GM12874 (cell line): Measurements from ENCODE around the gene ACBD4.

Experiments
- TF ChIP-seq, protein P1 (sequence below): IDR thresholded peaks from 2 replicates; pipeline ENCODE4 v1.5.1; 2011; ENCODE audit warnings: low read depth, mild to moderate bottlenecking, control low read depth, low read length, moderate library complexity; ENCODE audit not compliant: insufficient read depth

Gene ACBD4

DNA sequence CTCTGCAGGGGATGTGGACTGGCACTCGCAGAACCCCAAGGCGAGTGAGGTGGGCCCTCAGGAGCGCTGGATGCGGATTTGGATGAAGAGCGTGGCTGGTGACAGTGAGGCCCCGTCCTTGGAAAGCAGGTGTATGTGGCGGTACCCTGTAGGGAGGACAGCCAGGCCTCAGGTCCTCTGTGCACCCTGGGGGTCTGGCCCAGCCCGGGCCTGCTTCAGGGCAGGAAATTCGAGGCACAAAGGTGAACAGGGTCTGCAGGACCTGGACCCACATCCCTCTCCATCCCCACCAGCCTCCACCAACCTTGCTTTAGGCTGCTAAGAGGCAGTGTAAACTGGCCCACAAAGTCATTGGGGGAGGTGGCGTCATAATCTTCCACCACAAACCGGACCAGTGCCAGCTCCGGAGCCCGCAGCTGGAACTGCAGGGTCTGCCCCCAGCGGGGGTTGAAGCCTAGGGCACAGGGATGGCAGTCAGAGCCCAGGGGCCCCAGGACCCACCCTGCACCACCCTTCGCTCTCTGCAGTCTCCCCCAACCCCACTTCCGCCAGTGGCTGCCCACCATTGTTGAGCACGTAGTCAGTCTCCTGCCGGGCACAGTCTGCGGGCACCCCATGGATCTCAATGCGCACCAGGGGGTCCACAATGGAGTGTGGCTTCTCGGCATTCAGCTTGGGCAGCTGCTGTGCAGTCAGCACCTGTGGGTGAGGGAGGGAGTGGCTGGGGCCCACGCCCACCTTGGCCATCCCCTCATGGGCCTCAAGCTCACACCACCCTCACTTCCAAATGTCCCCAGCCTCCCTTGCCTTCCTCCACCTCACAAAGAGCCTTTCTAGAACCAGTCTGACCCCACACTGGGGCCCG, 22.7 kb upstream of the ACBD4 start:
- TF ChIP-seq, protein P1, sequence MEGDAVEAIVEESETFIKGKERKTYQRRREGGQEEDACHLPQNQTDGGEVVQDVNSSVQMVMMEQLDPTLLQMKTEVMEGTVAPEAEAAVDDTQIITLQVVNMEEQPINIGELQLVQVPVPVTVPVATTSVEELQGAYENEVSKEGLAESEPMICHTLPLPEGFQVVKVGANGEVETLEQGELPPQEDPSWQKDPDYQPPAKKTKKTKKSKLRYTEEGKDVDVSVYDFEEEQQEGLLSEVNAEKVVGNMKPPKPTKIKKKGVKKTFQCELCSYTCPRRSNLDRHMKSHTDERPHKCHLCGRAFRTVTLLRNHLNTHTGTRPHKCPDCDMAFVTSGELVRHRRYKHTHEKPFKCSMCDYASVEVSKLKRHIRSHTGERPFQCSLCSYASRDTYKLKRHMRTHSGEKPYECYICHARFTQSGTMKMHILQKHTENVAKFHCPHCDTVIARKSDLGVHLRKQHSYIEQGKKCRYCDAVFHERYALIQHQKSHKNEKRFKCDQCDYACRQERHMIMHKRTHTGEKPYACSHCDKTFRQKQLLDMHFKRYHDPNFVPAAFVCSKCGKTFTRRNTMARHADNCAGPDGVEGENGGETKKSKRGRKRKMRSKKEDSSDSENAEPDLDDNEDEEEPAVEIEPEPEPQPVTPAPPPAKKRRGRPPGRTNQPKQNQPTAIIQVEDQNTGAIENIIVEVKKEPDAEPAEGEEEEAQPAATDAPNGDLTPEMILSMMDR = no peak

DNA sequence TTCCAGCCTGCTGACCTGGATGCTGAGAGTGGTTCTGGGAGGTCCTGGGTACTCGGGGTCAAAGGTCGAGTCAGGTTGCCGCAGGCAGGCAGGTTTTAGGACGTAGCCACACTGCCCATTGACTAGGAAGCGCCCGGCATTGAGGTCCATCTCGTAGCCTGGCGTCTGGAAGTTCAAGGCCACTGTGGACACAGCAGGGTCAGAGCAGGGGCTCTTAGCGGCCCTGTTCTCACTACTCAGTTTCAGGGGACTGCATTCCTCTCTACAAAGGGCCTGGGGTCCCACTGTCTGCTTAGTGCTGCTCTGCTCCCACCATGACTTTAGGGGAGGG, 22.1 kb upstream of the ACBD4 start:
- TF ChIP-seq, protein P1 = no peak

DNA sequence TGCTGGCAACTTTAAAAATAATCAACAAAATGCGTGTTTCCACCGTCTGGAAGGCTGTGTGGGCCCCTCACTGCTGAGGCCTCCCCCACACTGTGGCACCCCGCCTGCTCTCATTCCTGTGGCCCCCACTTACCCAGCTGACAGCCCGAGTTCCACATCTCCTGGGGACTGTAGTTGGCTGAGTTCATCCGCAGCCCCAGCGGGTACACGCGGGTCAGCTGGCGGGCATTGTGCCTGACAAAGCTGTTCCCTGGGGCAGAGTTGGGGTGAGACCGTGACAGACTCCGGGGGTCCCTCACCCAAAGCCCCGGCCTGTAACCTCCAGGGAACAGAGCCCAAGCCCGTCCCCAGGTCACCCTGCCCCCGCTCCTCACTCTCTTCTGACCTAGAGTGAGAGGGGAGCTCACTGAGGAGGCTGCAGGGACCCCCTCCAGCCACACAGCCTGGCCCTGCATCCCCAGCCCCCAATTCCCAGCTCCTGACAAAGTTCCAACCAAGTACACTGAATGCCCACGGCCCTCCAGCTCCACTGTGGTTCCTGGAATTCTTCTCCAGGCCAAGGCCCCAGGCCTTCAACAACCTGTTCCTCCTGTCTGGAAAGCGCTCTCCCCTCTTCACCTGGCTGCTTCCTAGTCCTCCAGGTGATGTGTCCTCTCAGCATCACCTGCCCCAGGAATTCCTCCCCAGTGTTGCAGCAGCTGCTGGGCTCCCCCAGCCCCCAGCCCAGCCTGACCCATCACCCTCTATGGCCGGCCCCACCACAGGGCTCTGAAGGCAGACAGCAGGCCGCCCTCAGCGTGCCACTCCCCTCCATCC, 21.2 kb upstream of the ACBD4 start:
- TF ChIP-seq, protein P1 = no peak

DNA sequence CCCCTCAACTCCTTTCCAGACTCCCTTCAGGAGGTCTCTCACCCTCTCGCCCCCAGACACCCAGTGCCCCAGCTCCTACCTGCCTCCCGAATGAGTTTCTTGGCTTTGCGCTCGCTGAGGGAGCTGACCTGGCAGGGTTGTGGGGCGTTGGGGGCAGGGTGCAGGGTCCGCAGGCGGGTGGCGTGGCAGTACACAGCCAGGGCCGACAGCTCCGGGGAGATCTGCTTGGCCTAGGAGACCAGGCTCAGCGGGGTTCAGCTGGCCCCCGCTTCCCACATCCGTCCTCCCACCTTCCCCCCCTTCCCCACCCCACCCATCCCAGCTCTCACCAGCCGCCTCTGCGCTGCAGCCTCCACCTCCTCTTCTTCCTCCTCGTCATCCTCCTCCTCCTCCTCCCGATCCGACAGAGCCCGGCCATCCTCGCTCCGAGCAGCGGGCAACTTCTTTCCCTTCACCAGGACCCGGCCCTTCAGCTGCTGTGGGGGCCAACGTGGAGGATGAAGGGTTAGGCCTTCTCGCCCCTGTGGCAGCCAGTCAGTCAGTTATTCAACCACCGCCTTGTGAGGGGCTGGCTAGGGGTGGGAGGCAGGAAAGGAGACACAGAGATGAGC, 20.4 kb upstream of the ACBD4 start:
- TF ChIP-seq, protein P1 = no peak

DNA sequence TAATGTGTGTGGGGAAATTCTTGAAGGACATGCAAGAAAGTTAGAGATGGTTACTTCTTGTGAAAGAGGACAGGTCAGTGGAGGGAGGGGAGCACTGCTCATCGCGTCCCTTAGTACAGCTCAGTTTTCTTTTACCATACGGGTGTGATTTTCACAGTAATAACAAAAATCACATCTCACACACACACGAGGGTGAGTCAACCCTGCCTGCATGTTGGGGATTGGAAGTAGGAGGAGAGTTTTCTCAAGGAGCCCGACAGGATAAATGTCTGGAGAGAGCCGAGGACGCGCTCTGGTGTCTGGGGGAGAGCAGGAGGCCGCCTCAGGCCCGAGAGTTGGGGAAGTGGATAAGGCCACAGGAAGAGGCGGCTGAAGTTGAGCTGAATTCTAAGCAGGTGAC, 19.6 kb upstream of the ACBD4 start:
- TF ChIP-seq, protein P1 = no peak

DNA sequence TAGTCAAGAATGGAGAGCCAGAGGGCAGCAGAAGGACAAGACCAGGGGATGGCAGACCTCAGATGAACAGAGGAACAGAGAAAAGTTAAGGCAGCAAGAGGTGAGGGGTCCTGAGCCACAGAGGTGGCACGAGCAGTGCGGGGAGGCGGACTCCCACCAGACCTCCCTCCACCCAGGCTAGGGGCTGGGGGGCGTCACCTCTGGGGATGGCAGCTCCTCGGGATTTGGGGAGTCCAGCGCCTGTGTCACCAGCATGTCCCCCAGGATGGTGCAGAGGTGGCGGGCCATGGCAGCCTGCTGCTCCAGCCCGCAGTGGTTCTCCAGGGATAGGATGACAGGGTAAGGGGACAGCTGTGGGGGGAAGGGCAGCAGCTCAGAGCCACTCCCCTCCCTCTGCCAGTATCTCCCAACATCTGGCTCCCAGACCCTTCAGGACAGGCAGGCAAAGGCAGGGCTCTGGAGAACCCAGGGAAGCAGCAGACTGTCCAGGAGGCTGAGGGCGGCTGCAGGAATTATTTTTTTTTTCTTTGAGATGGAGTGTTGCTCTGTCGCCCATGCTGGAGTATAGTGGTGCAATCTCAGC, 19.0 kb upstream of the ACBD4 start:
- TF ChIP-seq, protein P1 = no peak

DNA sequence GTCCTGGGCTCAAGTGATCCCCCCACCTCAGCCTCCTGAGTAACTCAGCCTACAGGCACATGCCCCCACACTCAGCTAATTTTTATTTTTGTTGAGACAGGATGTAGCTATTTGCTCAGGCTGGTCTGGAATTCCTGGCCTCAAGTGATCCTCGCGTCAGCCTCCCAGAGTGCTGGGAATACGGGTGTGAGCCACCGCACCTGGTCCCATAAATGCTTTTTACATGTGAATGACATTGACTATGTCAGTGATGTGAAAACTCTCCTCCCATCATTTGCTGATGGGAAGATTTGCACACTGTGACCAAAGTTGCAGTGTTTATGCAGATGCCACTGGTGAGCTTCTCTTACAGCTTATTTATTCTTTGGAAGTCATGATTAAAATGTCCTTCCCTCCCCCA, 18.2 kb upstream of the ACBD4 start:
- TF ChIP-seq, protein P1 = no peak
